Spleen (tissue), 11 donors: ENCODE results near the gene GPSM3. TPM values are rescaled to one million over a fixed set of nuclear protein-coding genes. Genes with fewer than 3 reads are reported as not detected.

Experiments used
- DNase-seq: peaks from one replicate; pipeline ENCODE4 v3.0.0-alpha.2; 2020
- H3K27ac ChIP-seq, 8 donors: fragments of 200-600 bp; sonication (generic) in 7 of 8; 1 replicate in 4 of 8; 2 replicates in 4 of 8; pipeline versions ENCODE4 v1.5.0 to v1.8.0; 2016 to 2021; ENCODE audit warnings: inconsistent platforms in 4 of 8, mild to moderate bottlenecking in 4 of 8, moderate library complexity in 1 of 8
- H3K27me3 ChIP-seq, 7 donors: fragments of 200-600 bp; sonication (generic) in 6 of 7; replicated peaks in 1 of 7; 1 replicate in 4 of 7; 2 replicates in 3 of 7; pipeline versions ENCODE4 v1.5.0 to v1.8.0; 2016 to 2021; ENCODE audit warnings: inconsistent platforms in 3 of 7, mild to moderate bottlenecking in 1 of 7
- H3K36me3 ChIP-seq, 6 donors: fragments of 200-600 bp; sonication (generic) in 5 of 6; 1 replicate in 4 of 6; 2 replicates in 2 of 6; pipeline versions ENCODE4 v1.5.0 to v1.8.0; 2016 to 2021; ENCODE audit warnings: inconsistent platforms in 2 of 6
- H3K4me1 ChIP-seq, 6 donors: fragments of 200-600 bp; sonication (generic) in 5 of 6; 1 replicate in 3 of 6; 2 replicates in 3 of 6; pipeline versions ENCODE4 v1.5.0 to v1.8.0; 2016 to 2021; ENCODE audit warnings: inconsistent platforms in 3 of 6
- H3K4me3 ChIP-seq, 8 donors: fragments of 200-600 bp; sonication (generic) in 7 of 8; 1 replicate in 4 of 8; 2 replicates in 4 of 8; pipeline versions ENCODE4 v1.5.0 to v1.8.0; 2016 to 2021; ENCODE audit warnings: inconsistent platforms in 4 of 8, mild to moderate bottlenecking in 4 of 8, moderate library complexity in 2 of 8
- H3K9me3 ChIP-seq, 8 donors: fragments of 200-600 bp; sonication (generic) in 7 of 8; 1 replicate in 4 of 8; 2 replicates in 4 of 8; pipeline versions ENCODE4 v1.5.0 to v1.8.0; 2016 to 2021; ENCODE audit warnings: inconsistent platforms in 4 of 8
- CTCF ChIP-seq, 11 experiments: fragments of 200-600 bp in 7 of 11; fragments of 450-650 bp in 4 of 11; sonication (generic) in 4 of 11; IDR thresholded peaks in 8 of 11; conservative IDR thresholded peaks in 3 of 11; 1 replicate in 7 of 11; 2 replicates in 4 of 11; pipeline versions ENCODE4 v1.4.0 to v1.8.0; 2016 to 2021; ENCODE audit warnings: antibody characterized with exemption in 11 of 11, inconsistent platforms in 4 of 11, mild to moderate bottlenecking in 1 of 11
- POLR2A ChIP-seq, 3 donors: fragments of 450-650 bp; IDR thresholded peaks; one replicate each; pipeline ENCODE4 v1.5.1; 2017; ENCODE audit warnings: antibody characterized with exemption in 3 of 3, mild to moderate bottlenecking in 1 of 3
- POLR2AphosphoS5 ChIP-seq, 3 donors: sonication (generic); formaldehyde crosslinking; IDR thresholded peaks; one replicate each; pipeline ENCODE4 v1.5.1; 2017; ENCODE audit warnings: antibody characterized with exemption in 3 of 3
- WGBS, 5 donors: extraction: QIAGEN DNeasy Blood & Tissue Kit in 3 of 5; methylation state at CpG; one replicate each; pipeline versions ENCODE4 v1.1.5 to v1.1.7; 2013 to 2018; 5-methylcytosine and 5-hydroxymethylcytosine counted together
- intact Hi-C: fragments of 100-400 bp; cut with DNase I; formaldehyde crosslinking; loops from one replicate; pipeline ENCODE4 v1.15.0; 2023; ENCODE audit warnings: low total_unique reads
- polyA plus RNA-seq, 3 donors: library from polyadenylated mRNA; stranded (reverse); fragments of 200-250 nt; gene quantifications; one replicate each; pipeline ENCODE4 v1.2.1, GENCODE V29; 2013
- total RNA-seq, 7 donors: library from RNA; depleted of rRNA in 3 of 7; stranded (reverse); fragments of >200 nt in 3 of 7; fragmentation: NEBNext Ultra II Directional in 4 of 7; extraction: Animal tissue kit (Norgen Biotek cat#: 25700) in 4 of 7; gene quantifications; one replicate each; pipeline versions ENCODE4 v1.1.0 to v1.2.1, GENCODE V29; 2016 to 2021
- donor health status: healthy with polysubstance abuse.
- donor health status: DM: no; HTN: no; CAD: no; lungs with moderate emphysema.
- donor health status: DM: no; HTN: no; CAD: no.
- donor health status: Bipolar disorder and iron deficiency.
- donor health status: healthy.
- donor health status: DM: no; HTN: no; CAD: no.
- donor health status: DM: yes; HTN: yes; CAD: no.

GPSM3 gene
- total and polyA plus RNA-seq, 10 donors: 140 to 263 (median 195) TPM

- peaks cover 4 to 57% (median 34%) of the 10 kb centered on the region in 6 donors for H3K4me1 ChIP-seq
- H3K36me3 ChIP-seq: no peaks in the 10 kb centered on the region
- intact Hi-C loops: no loop called here
- no peak for TF ChIP-seq POLR2AphosphoS5 (IDR thresholded peaks at IDR 0.05)
- TF ChIP-seq POLR2A (IDR thresholded peaks at IDR 0.05): no peak
- no peak for TF ChIP-seq CTCF (IDR thresholded peaks at IDR 0.05 in 8 of 11, conservative IDR thresholded peaks at IDR 0.05 in 3 of 11)
- 71 to 89% (median 82%) methylated on average over 7 of the region's 7 CpGs for WGBS, 5 donors
- peak overlapping the region in 3 of 8 donors; percentile 32 to 56 (median 38) for H3K27ac ChIP-seq
- no peaks in the 10 kb centered on the region for H3K27me3 ChIP-seq
- no peak for DNase-seq
- H3K4me3 ChIP-seq: no peak overlapping the region
- no peaks in the 10 kb centered on the region for H3K9me3 ChIP-seq
Observed at GRCh38 chr6:32226434-32226833, 34.0 kb upstream of the GPSM3 start.

- Histone ChIP-seq H3K27me3 (no peaks in the 10 kb centered on the region), H3K4me3 (no peak overlapping the region), H3K4me1 (peaks cover 4 to 57% (median 34%) of the 10 kb centered on the region in 6 donors), H3K36me3 (no peaks in the 10 kb centered on the region), H3K27ac (peak overlapping the region in 6 of 8 donors; percentile 9 to 75 (median 58)), H3K9me3 (no peaks in the 10 kb centered on the region)
- intact Hi-C loops: no loop called here
- TF ChIP-seq POLR2A (IDR thresholded peaks at IDR 0.05): no peak
- no peak for TF ChIP-seq CTCF (IDR thresholded peaks at IDR 0.05 in 8 of 11, conservative IDR thresholded peaks at IDR 0.05 in 3 of 11)
- peak in 1 of 3 donors; percentile 23 for TF ChIP-seq POLR2AphosphoS5 (IDR thresholded peaks at IDR 0.05)
- 52 to 68% (median 55%) methylated on average over 2 of the region's 2 CpGs for WGBS, 5 donors
- no peak for DNase-seq
Observed at GRCh38 chr6:32224696-32225095, 32.3 kb upstream of the GPSM3 start.

- 52 to 59% (median 54%) methylated on average over 18 to 20 of the region's 20 CpGs for WGBS, 5 donors
- no peak for DNase-seq
- H3K4me3 ChIP-seq: peak within 1 kb of the TSS in 2 of 8 donors; percentile 15 to 30
- intact Hi-C loops: no loop called here
- H3K4me1 ChIP-seq: peaks cover 4 to 57% (median 34%) of the 10 kb centered on the region in 6 donors
- no peaks in the 10 kb centered on the region for H3K9me3 ChIP-seq
- no peaks in the 10 kb centered on the region for H3K27me3 ChIP-seq
- TF ChIP-seq POLR2A (IDR thresholded peaks at IDR 0.05) (no peak), POLR2AphosphoS5 (IDR thresholded peaks at IDR 0.05) (peak in 1 of 3 donors; percentile 40), CTCF (IDR thresholded peaks at IDR 0.05 in 8 of 11, conservative IDR thresholded peaks at IDR 0.05 in 3 of 11) (no peak)
- H3K36me3 ChIP-seq: no peaks in the 10 kb centered on the region
- H3K27ac ChIP-seq: peak within 1 kb of the TSS in 6 of 8 donors; percentile 9 to 75 (median 58)
Observed at GRCh38 chr6:32223258-32224235, 31.1 kb upstream of the GPSM3 start, which contains the start of gene NOTCH4. Gene NOTCH4 (minus strand): TSS chr6:32224067. CDS start chr6:32223928, 139 bp downstream.
